Measurements from ENCODE around the gene IPMK. TPM values are rescaled to one million over a fixed set of nuclear protein-coding genes. Genes with fewer than 3 reads are reported as not detected.

Gene IPMK
- total RNA-seq, 2 donors from 2014 or later: 1.8 to 2.5 TPM

GRCh38 chr10:58275908-58276307 is 8.2 kb upstream of the IPMK start:
- Histone ChIP-seq H3K4me3 (no peak overlapping the region), H3K36me3 (peaks cover 22% of the 10 kb centered on the region), H3K27me3 (no peaks in the 10 kb centered on the region), H3K27ac (no peak overlapping the region), H3K4me1 (peaks cover 0 to 8% of the 10 kb centered on the region in 2 donors), H3K9me3 (no peaks in the 10 kb centered on the region)
- no peak for TF ChIP-seq CTCF (IDR thresholded peaks at IDR 0.05)
- no peak for DNase-seq (ENCODE audit: low spot score)

GRCh38 chr10:58275261-58275660 is 7.6 kb upstream of the IPMK start:
- DNase-seq (ENCODE audit: low spot score): no peak
- Histone ChIP-seq H3K27ac (no peak overlapping the region), H3K27me3 (no peaks in the 10 kb centered on the region), H3K36me3 (peaks cover 22% of the 10 kb centered on the region), H3K9me3 (no peaks in the 10 kb centered on the region), H3K4me1 (peaks cover 0 to 10% of the 10 kb centered on the region in 2 donors), H3K4me3 (no peak overlapping the region)
- no peak for TF ChIP-seq CTCF (IDR thresholded peaks at IDR 0.05)

- Histone ChIP-seq H3K4me3 (peak overlapping the region; percentile 85 to 90), H3K36me3 (no peaks in the 10 kb centered on the region), H3K27me3 (no peaks in the 10 kb centered on the region), H3K4me1 (peaks cover 0 to 19% of the 10 kb centered on the region in 2 donors), H3K9me3 (no peaks in the 10 kb centered on the region), H3K27ac (peak overlapping the region; percentile 95 to 98)
- DNase-seq (ENCODE audit: low spot score): no peak
- TF ChIP-seq CTCF (IDR thresholded peaks at IDR 0.05): no peak
Measured at GRCh38 chr10:58269782-58270290, 2.1 kb upstream of the IPMK start.

GRCh38 chr10:58268946-58269781 is 1.5 kb upstream of the IPMK start, which contains the start of gene CISD1:
Gene CISD1, plus strand, starts transcription at chr10:58269162. Its CDS starts 112 bp downstream, at chr10:58269274.
- no peaks in the 10 kb centered on the region for H3K27me3 ChIP-seq
- no peaks in the 10 kb centered on the region for H3K36me3 ChIP-seq
- H3K27ac ChIP-seq: peak within 1 kb of the TSS; percentile 95 to 98
- H3K4me3 ChIP-seq: peak within 1 kb of the TSS; percentile 85 to 90
- H3K9me3 ChIP-seq: no peaks in the 10 kb centered on the region
- H3K4me1 ChIP-seq: peaks cover 0 to 22% of the 10 kb centered on the region in 2 donors
- peak; percentile 98 for DNase-seq (ENCODE audit: low spot score)
- no peak for TF ChIP-seq CTCF (IDR thresholded peaks at IDR 0.05)

GRCh38 chr10:58268454-58268945 is 806 bp upstream of the IPMK start:
- no peak for TF ChIP-seq CTCF (IDR thresholded peaks at IDR 0.05)
- Histone ChIP-seq H3K4me1 (peaks cover 0 to 22% of the 10 kb centered on the region in 2 donors), H3K27me3 (no peaks in the 10 kb centered on the region), H3K9me3 (no peaks in the 10 kb centered on the region), H3K36me3 (no peaks in the 10 kb centered on the region), H3K27ac (peak overlapping the region; percentile 95 to 98), H3K4me3 (peak overlapping the region; percentile 85 to 90)
- no peak for DNase-seq (ENCODE audit: low spot score)

Measured in right atrium auricular region (tissue), 2 donors.